Suprapubic skin (tissue), 4 donors: ENCODE measurements around the gene MINDY1.

Experiments used
- CTCF ChIP-seq, 2 donors: fragments of 200-600 bp in 1 of 2; fragments of 450-650 bp in 1 of 2; sonication (generic) in 1 of 2; IDR thresholded peaks; one replicate each; pipeline ENCODE4 v1.5.1; 2016 to 2019; ENCODE audit warnings: antibody characterized with exemption in 2 of 2, mild to moderate bottlenecking in 1 of 2, moderate library complexity in 1 of 2
- EP300 ChIP-seq: sonication (generic); formaldehyde crosslinking; IDR thresholded peaks from one replicate; pipeline ENCODE4 v1.6.1; 2017; ENCODE audit warnings: antibody characterized with exemption
- POLR2A ChIP-seq, 2 donors: fragments of 450-650 bp; IDR thresholded peaks; one replicate each; pipeline ENCODE4 v1.6.1; 2017; ENCODE audit warnings: antibody characterized with exemption in 2 of 2, mild to moderate bottlenecking in 2 of 2, moderate library complexity in 2 of 2
- POLR2AphosphoS5 ChIP-seq, 3 donors: sonication (generic); formaldehyde crosslinking; IDR thresholded peaks; one replicate each; pipeline ENCODE4 v1.6.1; 2017; ENCODE audit warnings: antibody characterized with exemption in 3 of 3

DNA sequence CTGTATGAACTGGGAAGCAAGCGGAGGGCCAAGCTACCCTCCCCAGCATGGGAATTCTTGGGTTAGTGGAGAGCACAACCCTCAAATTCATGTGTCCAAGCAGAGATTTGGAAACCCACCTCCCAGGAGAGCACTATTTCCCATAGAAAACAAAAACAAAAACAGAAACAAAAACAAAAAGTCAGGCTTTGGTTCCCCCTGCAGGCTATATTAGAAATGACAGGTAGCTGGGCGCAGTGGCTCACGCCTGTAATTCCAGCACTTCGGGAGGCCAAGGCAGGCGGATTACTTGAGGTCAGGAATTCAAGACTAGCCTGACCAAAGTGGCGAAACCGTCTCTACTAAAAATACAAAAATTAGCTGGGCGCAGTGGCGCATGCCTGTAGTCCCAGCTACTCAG is 10.8 kb downstream of the MINDY1 start:
- TF ChIP-seq CTCF (IDR thresholded peaks at IDR 0.05), result peak; percentile 81 to 84
- no peak for TF ChIP-seq POLR2A (IDR thresholded peaks at IDR 0.05)
- peak in 1 of 3 donors; percentile 17 for TF ChIP-seq POLR2AphosphoS5 (IDR thresholded peaks at IDR 0.05)
- no peak for TF ChIP-seq EP300
